ENCODE results near the gene TXLNG. TPM values are rescaled to one million over a fixed set of nuclear protein-coding genes. Genes with fewer than 3 reads are reported as not detected.

The TXLNG gene
- polyA plus RNA-seq, 1 of the 3 experiments (the other 2 are of a cell fraction): 12.1 TPM

- Histone ChIP-seq H3K9ac (no peak overlapping the region), H3K36me3 (replicated peaks in 1 of 2; ENCODE audit: control insufficient read depth in 1 of 2, insufficient read depth in 2 of 2, low read length in 1 of 2) (peaks cover 39 to 64% of the 10 kb centered on the region in 2 experiments), H3K9me2 (no peaks in the 10 kb centered on the region), H3K79me2 (ENCODE audit: insufficient read depth) (0 out of 2 replicates have a peak, but pooled peaks cover 5% of the 10 kb centered on the region), H3K4me2 (no peak overlapping the region), H3F3A (replicated peaks; ENCODE audit: insufficient read depth) (no peaks in the 10 kb centered on the region), H2AFZ (ENCODE audit: low read depth) (no peak overlapping the region), H3K27ac (ENCODE audit: low read depth in 2 of 2, low read length in 1 of 2) (no peak overlapping the region), H3K4me1 (ENCODE audit: control insufficient read depth in 1 of 2, insufficient read depth in 2 of 2, low read depth in 1 of 2, low read length in 1 of 2) (0 out of 4 replicates have a peak, but pooled peaks cover 0 to 3% of the 10 kb centered on the region in 2 experiments), H3K9me3 (no peaks in the 10 kb centered on the region), H3K4me3 (ENCODE audit: low read depth in 2 of 2, low read length in 1 of 2) (no peak overlapping the region), H4K20me1 (ENCODE audit: insufficient read depth) (no peaks in the 10 kb centered on the region), H3K27me3 (ENCODE audit: insufficient read depth) (no peaks in the 10 kb centered on the region)
- CTCF ChIA-PET: no interaction called here
- WGBS (ENCODE audit: low lambda C conversion rate): 85% methylated on average over 5 of the region's 5 CpGs
- TF ChIP-seq MAX (IDR thresholded peaks at IDR 0.05; ENCODE audit: low read depth): no peak
- no peak for TF ChIP-seq CTCF (IDR thresholded peaks at IDR 0.05)
- no peak for TF ChIP-seq ZBTB33 (IDR thresholded peaks at IDR 0.05; ENCODE audit: borderline replicate concordance, low read depth)
- no peak for TF ChIP-seq JUND (IDR thresholded peaks at IDR 0.05)
- no peak for TF ChIP-seq NRF1 (IDR thresholded peaks at IDR 0.05; ENCODE audit: low read depth, low read length)
- no peak for TF ChIP-seq GABPA (IDR thresholded peaks at IDR 0.05; ENCODE audit: low read depth)
- TF ChIP-seq GATA2 (CRISPR knock-in tag; IDR thresholded peaks at IDR 0.05): no peak
- no peak for TF ChIP-seq RCOR1 (IDR thresholded peaks at IDR 0.05; ENCODE audit: low read length)
- no peak for TF ChIP-seq CHD2 (IDR thresholded peaks at IDR 0.05; ENCODE audit: low read length, partially characterized antibody)
- no peak for TF ChIP-seq SMC3 (IDR thresholded peaks at IDR 0.05; ENCODE audit: low read depth, low read length)
- no peak for TF ChIP-seq EZH2phosphoT487 (IDR thresholded peaks at IDR 0.05; ENCODE audit: borderline replicate concordance, low read depth)
- TF ChIP-seq TEAD4 (IDR thresholded peaks at IDR 0.05; ENCODE audit: borderline replicate concordance, insufficient read depth): no peak
- no peak for TF ChIP-seq SIN3A (IDR thresholded peaks at IDR 0.05; ENCODE audit: borderline replicate concordance, low read depth, low read length)
- TF ChIP-seq REST (IDR thresholded peaks at IDR 0.05; ENCODE audit: low read depth, low read length): no peak
- TF ChIP-seq FOXJ3 (CRISPR knock-in tag; IDR thresholded peaks at IDR 0.05): no peak
- POLR2A ChIA-PET: no interaction called here
- DNase-seq: no peak
Observed at GRCh38 chrX:16745659-16746058, 40.6 kb upstream of the TXLNG start.
